ENCODE measurements around the gene EMX1. TPM values are rescaled to one million over a fixed set of nuclear protein-coding genes. Genes with fewer than 3 reads are reported as not detected.

EMX1 gene
- total and polyA plus RNA-seq, 12 donors: 0.01 to 0.07 TPM; not detected in 10

- intact Hi-C loops (cut with DNase I): loop anchor here in 2 of 10 donors (2.0 to 5.0 kb wide), 2 partner anchors 87 to 88 kb away; partner anchors contain the start of gene SFXN5 (in 2 of the 2)
- H3K27ac ChIP-seq: peak overlapping the region; percentile 44 to 88 (median 84)
- TF ChIP-seq CTCF (IDR thresholded peaks at IDR 0.05): no peak
- peaks cover 18 to 72% (median 50%) of the 10 kb centered on the region in 9 donors for H3K4me1 ChIP-seq
- DNase-seq: peak; percentile 64 to 75
- H3K4me3 ChIP-seq: no peak overlapping the region
- ATAC-seq: peak; percentile 89 to 97 (median 94)
- H3K9me3 ChIP-seq: no peaks in the 10 kb centered on the region
- peaks cover 0 to 25% (median 0%) of the 10 kb centered on the region in 9 donors for H3K36me3 ChIP-seq
- 28 to 40% methylated on average over 7 of the region's 7 CpGs for WGBS, 2 donors
- H3K27me3 ChIP-seq: no peaks in the 10 kb centered on the region
These were observed 66.9 kb downstream of the EMX1 start for GRCh38 chr2:72984172-72984671.

Other genes with a start within 250 kb of the EMX1 start
- gene EXOC6B, start 91.5 kb upstream of the EMX1 start, total RNA-seq: 100 to 1,000 TPM in 9 of 10 donors, 10 to 100 TPM in 1; 97.9 to 243 (median 158) TPM
- gene EXOC6B, start 91.5 kb upstream of the EMX1 start, polyA plus RNA-seq: 10 to 100 TPM; 16.3 to 20.2 TPM
- 10 to 100 TPM; 31.4 to 55.4 (median 39.3) TPM for gene SPR, start 30.1 kb upstream of the EMX1 start, total RNA-seq
- 10 to 100 TPM; 24.0 to 44.2 TPM for gene SPR, start 30.1 kb upstream of the EMX1 start, polyA plus RNA-seq
- 10 to 100 TPM in 5 of 10 donors, 1 to 10 TPM in 5; 7.3 to 11.8 (median 10.0) TPM for gene SFXN5, start 154.2 kb downstream of the EMX1 start, total RNA-seq
- gene SFXN5, start 154.2 kb downstream of the EMX1 start, polyA plus RNA-seq: 1 to 10 TPM; 4.4 to 9.5 TPM
- gene RAB11FIP5, start 195.4 kb downstream of the EMX1 start, total RNA-seq: 10 to 100 TPM; 16.3 to 30.4 (median 22.3) TPM
- 10 to 100 TPM in 1 of 2 donors, 1 to 10 TPM in 1; 6.8 to 25.2 TPM for gene RAB11FIP5, start 195.4 kb downstream of the EMX1 start, polyA plus RNA-seq